Kidney epithelial cell (primary cell): ENCODE data around the gene CAPN9. TPM values are rescaled to one million over a fixed set of nuclear protein-coding genes. Genes with fewer than 3 reads are reported as not detected.
A peak's percentile ranks its signal among the peaks of the same experiment; 100 is the strongest.
"Not testable (repeated sequence)": the region's sequence is repeated elsewhere in the genome, so short reads cannot be mapped to it uniquely, and the experiment has no call there.

Source experiments
- DNase-seq: peaks from one replicate; pipeline ENCODE4 v3.0.0-alpha.2; 2010; ENCODE audit warnings: low read depth
- H3K27me3 ChIP-seq: 2 replicates; pipeline ENCODE4 v1.6.0; 2011; ENCODE audit warnings: low read length; ENCODE audit not compliant: control insufficient read depth, insufficient read depth
- H3K36me3 ChIP-seq: 2 replicates; pipeline ENCODE4 v1.5.1; 2011; ENCODE audit warnings: low read length; ENCODE audit not compliant: control insufficient read depth, insufficient read depth
- H3K4me3 ChIP-seq: 2 replicates; pipeline ENCODE4 v1.5.1; 2011; ENCODE audit warnings: low read depth, mild to moderate bottlenecking, control low read depth, low read length
- CTCF ChIP-seq: IDR thresholded peaks from 2 replicates; pipeline ENCODE4 v1.5.1; 2011; ENCODE audit warnings: mild to moderate bottlenecking, moderate library complexity, low read length, control low read depth, inconsistent platforms; ENCODE audit not compliant: insufficient read depth, poor library complexity, severe bottlenecking
- total RNA-seq: library from RNA; depleted of rRNA; stranded (reverse); fragments of >200 nt; gene quantifications from 2 replicates; pipeline ENCODE4 v1.2.3, GENCODE V29; 2015

The CAPN9 gene
- total RNA-seq, 1 donor from 2014 or later = 0.04 TPM

DNA sequence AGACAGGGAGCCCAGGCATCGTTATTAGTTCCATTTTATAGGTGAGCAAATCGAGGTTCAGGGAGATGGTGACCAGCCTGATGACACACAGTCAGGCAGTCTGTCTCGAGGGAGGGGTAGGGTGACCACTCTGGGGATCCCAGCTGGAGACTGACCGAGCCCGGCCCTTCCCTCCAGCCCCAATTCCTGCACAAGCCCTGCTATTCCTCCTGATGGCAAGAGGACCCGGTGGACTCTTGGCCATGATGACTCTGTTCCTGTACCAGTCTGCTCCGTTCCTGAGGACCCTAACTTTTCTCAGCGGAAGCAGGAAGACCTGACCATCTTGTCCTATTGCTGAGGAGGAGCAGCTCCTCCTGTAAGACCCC, 33.7 kb upstream of the CAPN9 start:
- TF ChIP-seq CTCF = no peak
- Histone ChIP-seq H3K4me3 (no peak overlapping the region), H3K36me3 (no peaks in the 10 kb centered on the region), H3K27me3 (no peaks in the 10 kb centered on the region)
- no peak for DNase-seq

- DNase-seq = peak; percentile 53
- H3K4me3 ChIP-seq = no peak within 1 kb of the TSS
These were observed 33.0 kb upstream of the CAPN9 start, which contains the start of gene AGT for GRCh38 chr1:230713915-230714764. TSS of gene AGT (minus strand) at chr1:230714122. CDS start at chr1:230710823, 3,299 bp downstream.

DNA sequence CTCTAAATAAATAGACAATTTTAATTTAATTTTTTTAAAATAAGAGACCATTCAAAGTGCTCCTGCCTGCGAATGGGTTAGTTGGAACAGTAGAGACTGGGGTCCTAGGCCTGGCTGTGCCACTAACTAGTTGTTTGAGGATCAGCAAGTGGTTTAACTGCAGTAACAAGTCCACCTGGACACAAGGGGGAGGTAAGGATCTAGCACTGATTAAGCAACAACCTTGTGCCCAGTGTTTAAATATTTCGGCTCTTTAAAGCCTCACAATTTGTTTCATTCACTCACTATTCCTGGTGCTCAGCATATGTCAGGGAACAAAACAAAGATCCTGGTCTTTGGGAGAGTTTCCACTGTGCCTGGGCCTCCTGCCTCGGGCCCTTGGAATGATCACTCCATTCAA, 31.7 kb upstream of the CAPN9 start:
- no peak overlapping the region for H3K4me3 ChIP-seq
- no peaks in the 10 kb centered on the region for H3K27me3 ChIP-seq
- no peak for DNase-seq
- TF ChIP-seq CTCF = no peak
- H3K36me3 ChIP-seq = no peaks in the 10 kb centered on the region

More at GRCh38 chr1:230713915-230714764, 33.0 kb upstream of the CAPN9 start, which contains the start of gene AGT:
- no peaks in the 10 kb centered on the region for H3K36me3 ChIP-seq
- H3K27me3 ChIP-seq = no peaks in the 10 kb centered on the region
- no peak for TF ChIP-seq CTCF

DNA sequence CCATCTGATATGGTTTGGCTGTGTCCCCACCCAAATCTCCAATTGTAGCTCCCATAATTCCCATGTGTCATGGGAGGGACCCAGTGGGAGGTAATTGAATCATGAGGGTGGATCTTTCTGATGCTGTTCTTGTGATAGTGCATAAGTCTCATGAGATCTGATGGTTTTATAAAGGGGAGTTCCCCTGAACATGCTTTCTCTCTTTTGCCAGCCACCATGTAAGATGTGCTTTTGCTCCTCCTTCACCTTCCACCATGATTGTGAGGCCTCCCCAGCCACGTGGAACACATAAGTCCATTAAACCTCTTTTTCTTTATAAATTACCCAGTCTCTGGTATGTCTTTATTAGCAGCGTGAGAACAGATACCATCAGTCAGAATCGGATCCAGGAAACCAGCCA, 30.7 kb upstream of the CAPN9 start:
- not testable (repeated sequence) for H3K27me3 ChIP-seq, H3K36me3 ChIP-seq, DNase-seq, H3K4me3 ChIP-seq

GRCh38 chr1:230717251-230717650, 29.9 kb upstream of the CAPN9 start:
- H3K4me3 ChIP-seq = no peak overlapping the region
- no peak for TF ChIP-seq CTCF
- H3K27me3 ChIP-seq = no peaks in the 10 kb centered on the region
- DNase-seq = no peak
- H3K36me3 ChIP-seq = no peaks in the 10 kb centered on the region

- DNase-seq, H3K36me3 ChIP-seq, H3K4me3 ChIP-seq, H3K27me3 ChIP-seq: not testable (repeated sequence)
These were observed 25.2 kb upstream of the CAPN9 start for GRCh38 chr1:230721849-230722522.
